ENCODE data around the gene ATP5F1D.

Gene ATP5F1D

GRCh38 chr19:1248139-1248785 is 6.7 kb downstream of the ATP5F1D start, which contains the start of gene MIDN:
MIDN (plus strand) TSS chr19:1248583; CDS start chr19:1250297, 1,714 bp downstream.
- DNase-seq, result peak in 1 of 2 experiments; percentile 55

- peak in 1 of 2 experiments; percentile 73 for DNase-seq
Measured at GRCh38 chr19:1248786-1249297, 7.3 kb downstream of the ATP5F1D start.

- DNase-seq, result peak; percentile 92 to 95
Measured at GRCh38 chr19:1249298-1249989, 7.9 kb downstream of the ATP5F1D start.

GRCh38 chr19:1249990-1250436 is 8.5 kb downstream of the ATP5F1D start:
- no peak for DNase-seq

- DNase-seq, result peak in 1 of 2 experiments; percentile 66
Measured at GRCh38 chr19:1250437-1251260, 9.1 kb downstream of the ATP5F1D start.

- DNase-seq, result peak in 1 of 2 experiments; percentile 60
Measured at GRCh38 chr19:1251330-1252220, 10.0 kb downstream of the ATP5F1D start.

GRCh38 chr19:1252221-1252820 is 10.8 kb downstream of the ATP5F1D start:
- no peak for DNase-seq

- no peak for DNase-seq
Measured at GRCh38 chr19:1252821-1253513, 11.4 kb downstream of the ATP5F1D start.

- DNase-seq, result no peak
Measured at GRCh38 chr19:1253514-1254080, 12.0 kb downstream of the ATP5F1D start.

GRCh38 chr19:1254081-1254527 is 12.6 kb downstream of the ATP5F1D start:
- no peak for DNase-seq

- no peak for DNase-seq
Measured at GRCh38 chr19:1254530-1255185, 13.1 kb downstream of the ATP5F1D start.

GRCh38 chr19:1255186-1256161 is 13.9 kb downstream of the ATP5F1D start:
- DNase-seq, result no peak

- no peak for DNase-seq
Measured at GRCh38 chr19:1256646-1257474, 15.3 kb downstream of the ATP5F1D start.

- DNase-seq, result no peak
Measured at GRCh38 chr19:1257475-1258162, 16.1 kb downstream of the ATP5F1D start.

- no peak for DNase-seq
Measured at GRCh38 chr19:1258163-1258492, 16.6 kb downstream of the ATP5F1D start.

GRCh38 chr19:1258707-1259205 is 17.2 kb downstream of the ATP5F1D start:
- DNase-seq, result no peak
